Right atrium auricular region (tissue), 2 donors: ENCODE measurements around the gene UBASH3B. TPM values are rescaled to one million over a fixed set of nuclear protein-coding genes. Genes with fewer than 3 reads are reported as not detected.

Experiments used
- DNase-seq: peaks from one replicate; pipeline ENCODE4 v3.0.0-alpha.2; 2019; ENCODE audit warnings: low spot score
- H3K27ac ChIP-seq, 2 donors: fragments of 200-600 bp; sonication (generic); 1 replicate in 1 of 2; 2 replicates in 1 of 2; pipeline ENCODE4 v1.5.1; 2016 to 2019
- H3K27me3 ChIP-seq, 2 donors: fragments of 200-600 bp; sonication (generic); one replicate each; pipeline versions ENCODE4 v1.5.1 to v1.6.0; 2017 to 2019
- H3K36me3 ChIP-seq: fragments of 200-600 bp; sonication (generic); one replicate; pipeline ENCODE4 v1.5.1; 2016
- H3K4me1 ChIP-seq, 2 donors: fragments of 200-600 bp; sonication (generic); one replicate each; pipeline versions ENCODE4 v1.5.1 to v1.6.0; 2017 to 2019
- H3K4me3 ChIP-seq, 2 donors: fragments of 200-600 bp; sonication (generic); 1 replicate in 1 of 2; 2 replicates in 1 of 2; pipeline ENCODE4 v1.5.1; 2017 to 2019; ENCODE audit warnings: mild to moderate bottlenecking in 1 of 2, moderate library complexity in 1 of 2
- H3K9me3 ChIP-seq, 2 donors: fragments of 200-600 bp; sonication (generic); one replicate each; pipeline ENCODE4 v1.5.1; 2019
- CTCF ChIP-seq, 2 donors: fragments of 200-600 bp; sonication (generic); IDR thresholded peaks; one replicate each; pipeline ENCODE4 v1.5.1; 2019; ENCODE audit warnings: antibody characterized with exemption in 2 of 2
- total RNA-seq, 2 donors: library from RNA; depleted of rRNA; stranded (reverse); fragments of >200 nt; gene quantifications; one replicate each; pipeline ENCODE4 v1.1.0, GENCODE V29; 2016

The UBASH3B gene
- total RNA-seq, 2 donors from 2014 or later = 1.7 to 1.8 TPM

- H3K9me3 ChIP-seq = no peaks in the 10 kb centered on the region
- H3K27me3 ChIP-seq = no peaks in the 10 kb centered on the region
- no peak overlapping the region for H3K27ac ChIP-seq
- no peak overlapping the region for H3K4me3 ChIP-seq
- H3K4me1 ChIP-seq = no peaks in the 10 kb centered on the region
- H3K36me3 ChIP-seq = no peaks in the 10 kb centered on the region
- TF ChIP-seq CTCF (IDR thresholded peaks at IDR 0.05) = no peak
- no peak for DNase-seq
Measured at GRCh38 chr11:122681735-122682134, 26.2 kb downstream of the UBASH3B start.

DNA sequence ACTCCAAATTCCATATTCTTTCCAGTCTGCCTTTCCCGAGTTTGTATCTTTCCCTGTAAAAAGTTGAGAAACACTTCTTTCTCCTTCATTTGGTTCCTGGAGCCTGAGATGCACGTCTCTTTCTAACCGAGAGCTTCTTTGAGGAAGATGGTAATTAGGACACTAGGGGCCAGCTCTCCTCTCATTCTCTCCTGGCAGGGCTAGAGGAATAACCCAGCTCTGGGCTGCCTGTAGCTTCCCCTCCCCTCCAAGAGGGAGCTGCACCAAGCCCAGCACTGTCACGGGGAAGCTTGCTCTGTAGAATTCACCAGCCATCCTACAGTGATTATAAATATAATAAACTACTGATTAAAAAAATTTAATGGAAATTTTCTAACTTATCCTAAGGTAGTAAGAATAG, 26.9 kb downstream of the UBASH3B start:
- no peak for TF ChIP-seq CTCF (IDR thresholded peaks at IDR 0.05)
- no peaks in the 10 kb centered on the region for H3K9me3 ChIP-seq
- H3K4me3 ChIP-seq = no peak overlapping the region
- no peaks in the 10 kb centered on the region for H3K36me3 ChIP-seq
- DNase-seq = no peak
- H3K27me3 ChIP-seq = no peaks in the 10 kb centered on the region
- H3K4me1 ChIP-seq = no peaks in the 10 kb centered on the region
- H3K27ac ChIP-seq = no peak overlapping the region

DNA sequence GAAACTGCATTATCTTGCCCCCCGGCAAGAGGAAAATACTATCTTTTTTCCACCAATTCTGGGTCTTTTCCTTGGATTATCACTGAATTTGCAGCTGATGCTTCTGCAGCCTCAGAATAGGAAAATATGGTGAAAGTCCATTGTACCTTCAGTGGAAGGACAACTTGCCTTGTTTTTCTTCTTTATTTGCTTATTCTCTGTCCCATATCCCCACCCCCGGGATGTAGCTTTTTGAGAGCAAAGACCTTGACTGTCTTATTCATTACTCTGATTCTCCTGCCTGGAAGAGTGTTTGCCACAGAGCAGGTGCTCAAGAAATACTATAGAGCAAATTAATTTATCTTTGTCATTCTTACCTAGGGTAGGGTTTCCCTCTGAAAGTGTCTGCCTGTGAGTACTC, 29.5 kb downstream of the UBASH3B start:
- DNase-seq = no peak
- no peaks in the 10 kb centered on the region for H3K27me3 ChIP-seq
- H3K9me3 ChIP-seq = no peaks in the 10 kb centered on the region
- H3K36me3 ChIP-seq = no peaks in the 10 kb centered on the region
- H3K4me3 ChIP-seq = no peak overlapping the region
- no peaks in the 10 kb centered on the region for H3K4me1 ChIP-seq
- H3K27ac ChIP-seq = no peak overlapping the region
- TF ChIP-seq CTCF (IDR thresholded peaks at IDR 0.05) = no peak

DNA sequence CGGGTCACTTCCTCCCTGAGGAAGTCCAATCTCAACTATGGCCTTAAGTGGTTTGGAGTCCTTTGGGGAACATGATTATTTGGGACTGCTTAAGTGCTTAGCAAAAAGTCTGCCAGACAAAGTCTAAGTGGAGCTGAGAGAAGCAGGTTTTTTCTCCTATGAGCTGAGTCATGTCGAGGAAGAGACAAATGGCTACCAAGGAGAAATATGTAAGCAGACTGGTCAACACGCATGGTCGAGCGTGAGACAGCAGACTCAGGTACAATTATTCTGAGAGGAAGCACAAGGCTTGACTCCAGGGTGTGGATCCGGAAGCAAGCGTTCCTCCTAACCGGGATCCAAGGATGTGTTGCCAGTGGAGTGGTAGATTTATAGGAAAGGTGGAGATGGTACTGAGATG, 30.6 kb downstream of the UBASH3B start:
- DNase-seq = no peak
- no peak for TF ChIP-seq CTCF (IDR thresholded peaks at IDR 0.05)
- Histone ChIP-seq H3K4me3 (no peak overlapping the region), H3K9me3 (no peaks in the 10 kb centered on the region), H3K36me3 (no peaks in the 10 kb centered on the region), H3K27me3 (no peaks in the 10 kb centered on the region), H3K27ac (no peak overlapping the region), H3K4me1 (peaks cover 0 to 8% of the 10 kb centered on the region in 2 donors)

DNA sequence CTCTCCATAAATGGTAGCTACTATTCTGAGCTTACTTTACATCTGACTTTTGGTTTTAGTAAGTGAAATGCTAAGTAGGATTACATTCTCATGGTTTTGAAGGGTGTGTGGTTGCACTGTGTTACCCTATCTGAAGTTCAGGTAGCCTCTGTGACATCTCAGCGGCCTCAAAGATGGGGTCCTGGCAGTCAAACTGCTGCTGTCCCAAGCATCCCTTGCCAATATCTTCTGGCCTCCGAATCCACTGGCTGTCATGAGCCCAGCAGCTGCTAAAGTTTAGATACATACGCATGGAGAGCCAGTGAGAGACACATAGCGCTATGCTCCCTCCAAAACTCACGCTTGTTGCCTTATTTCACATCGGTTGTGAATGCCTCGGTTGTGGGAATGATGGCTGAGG, 34.9 kb downstream of the UBASH3B start:
- no peak for TF ChIP-seq CTCF (IDR thresholded peaks at IDR 0.05)
- peak overlapping the region in 1 of 2 donors; percentile 43 for H3K27ac ChIP-seq
- H3K27me3 ChIP-seq = no peaks in the 10 kb centered on the region
- peak overlapping the region in 1 of 2 donors; percentile 35 for H3K4me3 ChIP-seq
- no peaks in the 10 kb centered on the region for H3K36me3 ChIP-seq
- H3K9me3 ChIP-seq = no peaks in the 10 kb centered on the region
- peaks cover 0 to 17% of the 10 kb centered on the region in 2 donors for H3K4me1 ChIP-seq
- DNase-seq = no peak

DNA sequence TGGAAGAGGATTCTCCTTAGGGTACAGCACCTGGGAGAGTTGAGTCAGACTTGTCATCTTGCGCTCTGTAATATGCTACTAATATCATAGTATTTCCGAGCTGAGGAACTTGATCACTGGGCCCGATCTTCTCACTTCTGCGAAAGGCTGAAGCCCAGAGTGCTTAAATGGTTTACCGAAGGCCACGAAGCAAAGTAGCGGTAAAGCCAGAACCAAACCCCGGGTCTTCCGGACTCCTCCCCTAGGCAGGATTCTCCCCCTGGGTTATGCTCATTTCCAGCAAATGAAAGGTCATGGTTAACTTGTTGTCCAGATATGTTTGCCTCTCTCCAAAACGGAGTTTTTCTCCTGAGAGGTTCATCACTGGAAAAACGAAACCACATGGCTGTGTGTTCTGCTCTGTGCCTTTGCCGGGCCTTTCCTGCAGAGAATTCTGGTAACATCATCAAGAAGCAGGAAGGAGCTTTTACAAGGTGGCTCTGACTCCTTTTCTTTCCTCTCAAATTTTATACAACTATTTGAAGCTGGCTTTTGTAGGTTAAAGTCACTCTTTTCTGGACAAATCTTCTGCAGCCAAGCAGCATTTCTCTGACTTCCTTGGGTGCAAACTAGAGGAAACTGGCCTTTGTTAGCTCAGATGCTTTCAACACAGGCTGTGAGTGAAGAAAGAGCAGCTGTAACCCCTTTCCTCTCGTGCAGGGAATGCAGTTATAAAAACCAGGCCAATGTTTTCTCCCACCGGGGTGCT, 35.5 kb downstream of the UBASH3B start:
- Histone ChIP-seq H3K27me3 (no peaks in the 10 kb centered on the region), H3K27ac (peak overlapping the region; percentile 26 to 43), H3K36me3 (no peaks in the 10 kb centered on the region), H3K4me1 (peaks cover 0 to 17% of the 10 kb centered on the region in 2 donors), H3K4me3 (peak overlapping the region; percentile 2 to 35), H3K9me3 (no peaks in the 10 kb centered on the region)
- no peak for DNase-seq
- TF ChIP-seq CTCF (IDR thresholded peaks at IDR 0.05) = no peak
